HepG2 (cell line): ENCODE results near the gene HEXIM1. TPM values are rescaled to one million over a fixed set of nuclear protein-coding genes. Genes with fewer than 3 reads are reported as not detected.
A peak's percentile ranks its signal among the peaks of the same experiment; 100 is the strongest.

Source experiments
- CCAR2 ChIP-seq: fragments of 200-400 bp; formaldehyde crosslinking; optimal IDR thresholded peaks from 2 replicates; pipeline ENCODE3; 2018; ENCODE audit warnings: low read depth, mild to moderate bottlenecking, low read length, moderate library complexity
- CCDC6 ChIP-seq: sonication (generic); formaldehyde crosslinking; IDR thresholded peaks from 2 replicates; pipeline ENCODE4 v1.8.1; 2022; ENCODE audit warnings: mild to moderate bottlenecking, missing genetic modification reagents, moderate library complexity
- HNRNPUL1 ChIP-seq: fragments of 200-400 bp; formaldehyde crosslinking; IDR thresholded peaks from 2 replicates; pipeline ENCODE4 v1.6.1; 2017; ENCODE audit warnings: low read depth, mild to moderate bottlenecking, low read length, moderate library complexity
- HOXA3 ChIP-seq: sonication (generic); formaldehyde crosslinking; IDR thresholded peaks from 2 replicates; pipeline ENCODE4 v1.5.0; 2020; ENCODE audit warnings: missing genetic modification reagents
- KDM3A ChIP-seq: IDR thresholded peaks from 2 replicates; pipeline ENCODE4 v1.6.1; 2018; ENCODE audit warnings: low read depth, missing compliant biosample characterization
- MAFK ChIP-seq, 2 experiments: IDR thresholded peaks in 1 of 2; conservative IDR thresholded peaks in 1 of 2; 2 replicates each; pipeline ENCODE4 v1.6.1; 2011; ENCODE audit warnings: improper control_type of control experiment in 2 of 2, low read length in 2 of 2
- MAZ ChIP-seq, 2 experiments: sonication (generic) in 1 of 2; formaldehyde crosslinking in 1 of 2; IDR thresholded peaks; 2 replicates each; pipeline versions ENCODE4 v1.5.0 to v1.6.1; 2012 to 2020; ENCODE audit warnings: low read depth in 2 of 2, mild to moderate bottlenecking in 2 of 2, borderline replicate concordance in 1 of 2, improper control_type of control experiment in 1 of 2, low read length in 1 of 2, missing genetic modification reagents in 1 of 2, moderate library complexity in 1 of 2
- MED13 ChIP-seq: sonication (generic); formaldehyde crosslinking; IDR thresholded peaks from 2 replicates; pipeline ENCODE4 v1.5.0; 2020; ENCODE audit warnings: missing genetic modification reagents
- MED8 ChIP-seq: sonication (generic); formaldehyde crosslinking; IDR thresholded peaks from 2 replicates; pipeline ENCODE4 v1.8.1; 2023; ENCODE audit warnings: mild to moderate bottlenecking, missing genetic modification reagents; ENCODE audit not compliant: insufficient replicate concordance
- PHF8 ChIP-seq: sonication (generic); formaldehyde crosslinking; IDR thresholded peaks from 2 replicates; pipeline ENCODE4 v1.5.0; 2020; ENCODE audit warnings: missing genetic modification reagents
- RBFOX2 ChIP-seq: fragments of 200-400 bp; formaldehyde crosslinking; IDR thresholded peaks from 2 replicates; pipeline ENCODE4 v1.6.1; 2017; ENCODE audit warnings: low read depth, mild to moderate bottlenecking, low read length
- RBM39 ChIP-seq: fragments of 200-400 bp; formaldehyde crosslinking; IDR thresholded peaks from one replicate; pipeline ENCODE4 v1.6.1; 2018; ENCODE audit warnings: antibody characterized with exemption, mild to moderate bottlenecking, low read depth, low read length; ENCODE audit not compliant: poor library complexity, severe bottlenecking
- ZBTB42 ChIP-seq: sonication (generic); formaldehyde crosslinking; IDR thresholded peaks from 2 replicates; pipeline ENCODE4 v1.5.0; 2020; ENCODE audit warnings: mild to moderate bottlenecking, missing genetic modification reagents
- ZC3H4 ChIP-seq: sonication (generic); formaldehyde crosslinking; IDR thresholded peaks from 2 replicates; pipeline ENCODE4 v1.4.0; 2020; ENCODE audit warnings: missing genetic modification reagents, borderline replicate concordance
- ZFP36 ChIP-seq: fragments of 150-350 bp; IDR thresholded peaks from 2 replicates; pipeline ENCODE4 v1.6.1; 2018; ENCODE audit warnings: borderline replicate concordance, low read length, low read depth; ENCODE audit not compliant: partially characterized antibody
- ZNF615 ChIP-seq: sonication (generic); formaldehyde crosslinking; IDR thresholded peaks from 2 replicates; pipeline ENCODE4 v1.5.0; 2020; ENCODE audit warnings: mild to moderate bottlenecking, missing genetic modification reagents, borderline replicate concordance
- ZNF709 ChIP-seq: sonication (generic); formaldehyde crosslinking; IDR thresholded peaks from 2 replicates; pipeline ENCODE4 v1.5.0; 2020; ENCODE audit warnings: mild to moderate bottlenecking, missing genetic modification reagents
- ZNF773 ChIP-seq: sonication (generic); formaldehyde crosslinking; IDR thresholded peaks from 2 replicates; pipeline ENCODE4 v1.4.0; 2020; ENCODE audit warnings: missing genetic modification reagents, borderline replicate concordance
- ZNF788 ChIP-seq: sonication (generic); formaldehyde crosslinking; IDR thresholded peaks from 2 replicates; pipeline ENCODE4 v1.5.0; 2020; ENCODE audit warnings: mild to moderate bottlenecking, missing genetic modification reagents, borderline replicate concordance
- ZNF790 ChIP-seq: sonication (generic); formaldehyde crosslinking; IDR thresholded peaks from 2 replicates; pipeline ENCODE4 v1.8.0; 2022; ENCODE audit warnings: missing genetic modification reagents, mild to moderate bottlenecking, borderline replicate concordance
- polyA plus RNA-seq, 8 experiments: library from polyadenylated mRNA; depleted of rRNA in 3 of 8; stranded (reverse) in 7 of 8; unstranded in 1 of 8; fragments of >200 nt; fragmentation: Illumina TruSeq in 4 of 8; extraction: Trizol in 4 of 8; gene quantifications; 2 replicates each; pipeline versions ENCODE4 v1.2.1 to v1.2.3, GENCODE V29; 2011 to 2016; ENCODE audit warnings: low read depth in 4 of 8, missing spikeins in 1 of 8, mixed read lengths in 1 of 8; ENCODE audit not compliant: insufficient read depth in 1 of 8
- total RNA-seq, 5 experiments: library from RNA; depleted of rRNA; stranded (reverse); fragments of >200 nt; fragmentation: Illumina TruSeq; extraction: Trizol; gene quantifications; 2 replicates each; pipeline ENCODE4 v1.2.3, GENCODE V29; 2016; ENCODE audit warnings: low read depth in 1 of 5
- TF ChIP-seq, protein P1 (sequence below): sonication (generic); formaldehyde crosslinking; IDR thresholded peaks from 2 replicates; pipeline ENCODE4 v1.4.0; 2020; ENCODE audit warnings: missing genetic modification reagents, borderline replicate concordance
- TF ChIP-seq, protein P2 (sequence below): IDR thresholded peaks from 2 replicates; pipeline ENCODE4 v1.6.1; 2016; ENCODE audit warnings: mild to moderate bottlenecking
- TF ChIP-seq, protein P3 (sequence below): sonication (generic); formaldehyde crosslinking; IDR thresholded peaks from 2 replicates; pipeline ENCODE4 v1.5.1; 2020; ENCODE audit warnings: missing genetic modification reagents, mild to moderate bottlenecking, borderline replicate concordance

The HEXIM1 gene
- total and polyA plus RNA-seq, 2 of the 13 experiments (the other 11 are each of a cell fraction or from before 2014, with no cell fraction given) = 10.5 to 16.6 TPM

DNA sequence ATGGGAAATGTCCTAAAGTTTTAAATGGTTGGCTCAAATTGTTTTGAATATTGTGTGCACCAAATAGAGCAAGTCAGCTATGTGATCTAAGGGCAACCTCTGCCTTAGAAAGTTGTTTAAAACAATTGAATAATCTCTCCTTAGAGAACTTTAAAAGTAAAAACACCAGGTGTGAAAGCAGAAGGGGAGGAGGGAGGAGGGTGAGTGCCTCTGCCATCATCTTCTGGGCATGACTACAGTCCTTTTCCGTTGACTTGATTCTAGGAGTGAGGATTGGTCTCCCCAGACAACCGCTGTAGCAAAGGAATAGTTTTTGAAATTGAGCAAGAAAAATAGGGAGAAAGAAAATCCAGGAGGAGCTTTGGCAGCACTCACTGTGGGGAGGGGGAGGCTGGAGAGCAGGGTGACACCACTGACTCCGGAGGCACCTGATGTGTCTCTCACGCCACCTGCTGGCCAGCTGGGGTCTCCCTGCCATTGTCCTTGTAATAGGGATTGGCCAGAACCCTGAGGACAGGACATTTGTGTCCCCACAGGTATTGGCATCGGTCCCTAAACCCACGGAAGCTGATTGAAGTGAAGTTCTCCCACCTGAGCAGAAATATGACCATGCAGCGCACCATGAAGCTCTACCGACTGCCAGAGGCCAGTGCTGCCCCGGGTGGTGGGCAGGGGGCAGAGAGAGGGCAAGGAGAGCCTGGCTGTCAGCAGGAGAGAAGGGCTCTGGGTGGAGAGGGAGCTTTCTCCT, 49.2 kb upstream of the HEXIM1 start (continued):
- TF ChIP-seq, protein P1, sequence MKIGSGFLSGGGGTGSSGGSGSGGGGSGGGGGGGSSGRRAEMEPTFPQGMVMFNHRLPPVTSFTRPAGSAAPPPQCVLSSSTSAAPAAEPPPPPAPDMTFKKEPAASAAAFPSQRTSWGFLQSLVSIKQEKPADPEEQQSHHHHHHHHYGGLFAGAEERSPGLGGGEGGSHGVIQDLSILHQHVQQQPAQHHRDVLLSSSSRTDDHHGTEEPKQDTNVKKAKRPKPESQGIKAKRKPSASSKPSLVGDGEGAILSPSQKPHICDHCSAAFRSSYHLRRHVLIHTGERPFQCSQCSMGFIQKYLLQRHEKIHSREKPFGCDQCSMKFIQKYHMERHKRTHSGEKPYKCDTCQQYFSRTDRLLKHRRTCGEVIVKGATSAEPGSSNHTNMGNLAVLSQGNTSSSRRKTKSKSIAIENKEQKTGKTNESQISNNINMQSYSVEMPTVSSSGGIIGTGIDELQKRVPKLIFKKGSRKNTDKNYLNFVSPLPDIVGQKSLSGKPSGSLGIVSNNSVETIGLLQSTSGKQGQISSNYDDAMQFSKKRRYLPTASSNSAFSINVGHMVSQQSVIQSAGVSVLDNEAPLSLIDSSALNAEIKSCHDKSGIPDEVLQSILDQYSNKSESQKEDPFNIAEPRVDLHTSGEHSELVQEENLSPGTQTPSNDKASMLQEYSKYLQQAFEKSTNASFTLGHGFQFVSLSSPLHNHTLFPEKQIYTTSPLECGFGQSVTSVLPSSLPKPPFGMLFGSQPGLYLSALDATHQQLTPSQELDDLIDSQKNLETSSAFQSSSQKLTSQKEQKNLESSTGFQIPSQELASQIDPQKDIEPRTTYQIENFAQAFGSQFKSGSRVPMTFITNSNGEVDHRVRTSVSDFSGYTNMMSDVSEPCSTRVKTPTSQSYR (CRISPR knock-in tag) = no peak
- no peak for TF ChIP-seq ZFP36
- TF ChIP-seq, protein P2, sequence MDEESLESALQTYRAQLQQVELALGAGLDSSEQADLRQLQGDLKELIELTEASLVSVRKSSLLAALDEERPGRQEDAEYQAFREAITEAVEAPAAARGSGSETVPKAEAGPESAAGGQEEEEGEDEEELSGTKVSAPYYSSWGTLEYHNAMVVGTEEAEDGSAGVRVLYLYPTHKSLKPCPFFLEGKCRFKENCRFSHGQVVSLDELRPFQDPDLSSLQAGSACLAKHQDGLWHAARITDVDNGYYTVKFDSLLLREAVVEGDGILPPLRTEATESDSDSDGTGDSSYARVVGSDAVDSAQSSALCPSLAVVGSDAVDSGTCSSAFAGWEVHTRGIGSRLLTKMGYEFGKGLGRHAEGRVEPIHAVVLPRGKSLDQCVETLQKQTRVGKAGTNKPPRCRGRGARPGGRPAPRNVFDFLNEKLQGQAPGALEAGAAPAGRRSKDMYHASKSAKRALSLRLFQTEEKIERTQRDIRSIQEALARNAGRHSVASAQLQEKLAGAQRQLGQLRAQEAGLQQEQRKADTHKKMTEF (CRISPR knock-in tag) = peak; percentile 56
- no peak for TF ChIP-seq ZNF615 (CRISPR knock-in tag)
- no peak for TF ChIP-seq ZNF790
- no peak for TF ChIP-seq ZBTB42 (CRISPR knock-in tag)
- no peak for TF ChIP-seq ZNF788
- TF ChIP-seq ZNF773 = no peak
- peak; percentile 19; the same call in 1 of the 2 replicates for TF ChIP-seq PHF8
- no peak for TF ChIP-seq MED8 (CRISPR knock-in tag)
- TF ChIP-seq RBFOX2 = no peak
- peak; percentile 34 for TF ChIP-seq RBM39
- 0 out of 2 replicates have a peak, but pooled peaks have one; percentile 5 for TF ChIP-seq KDM3A (CRISPR knock-in tag)
- TF ChIP-seq MED13 (CRISPR knock-in tag) = no peak
- TF ChIP-seq ZC3H4 (CRISPR knock-in tag) = no peak
- TF ChIP-seq ZNF709 (CRISPR knock-in tag) = no peak
- 0 out of 2 replicates have a peak, but pooled peaks have one; percentile 37 for TF ChIP-seq CCDC6 (CRISPR knock-in tag)
- TF ChIP-seq, protein P3, sequence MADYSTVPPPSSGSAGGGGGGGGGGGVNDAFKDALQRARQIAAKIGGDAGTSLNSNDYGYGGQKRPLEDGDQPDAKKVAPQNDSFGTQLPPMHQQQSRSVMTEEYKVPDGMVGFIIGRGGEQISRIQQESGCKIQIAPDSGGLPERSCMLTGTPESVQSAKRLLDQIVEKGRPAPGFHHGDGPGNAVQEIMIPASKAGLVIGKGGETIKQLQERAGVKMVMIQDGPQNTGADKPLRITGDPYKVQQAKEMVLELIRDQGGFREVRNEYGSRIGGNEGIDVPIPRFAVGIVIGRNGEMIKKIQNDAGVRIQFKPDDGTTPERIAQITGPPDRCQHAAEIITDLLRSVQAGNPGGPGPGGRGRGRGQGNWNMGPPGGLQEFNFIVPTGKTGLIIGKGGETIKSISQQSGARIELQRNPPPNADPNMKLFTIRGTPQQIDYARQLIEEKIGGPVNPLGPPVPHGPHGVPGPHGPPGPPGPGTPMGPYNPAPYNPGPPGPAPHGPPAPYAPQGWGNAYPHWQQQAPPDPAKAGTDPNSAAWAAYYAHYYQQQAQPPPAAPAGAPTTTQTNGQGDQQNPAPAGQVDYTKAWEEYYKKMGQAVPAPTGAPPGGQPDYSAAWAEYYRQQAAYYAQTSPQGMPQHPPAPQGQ (CRISPR knock-in tag) = no peak
- 0 out of 4 replicates have a peak, but pooled peaks of 1 of the 2 experiments have one; percentile 6 for TF ChIP-seq MAFK (conservative IDR thresholded peaks at IDR 0.05 in 1 of 2, IDR thresholded peaks at IDR 0.05 in 1 of 2; ENCODE audit: low read length in 2 of 2)
- TF ChIP-seq HNRNPUL1 = no peak
- no peak for TF ChIP-seq CCAR2
- TF ChIP-seq HOXA3 = no peak; the same call in 1 of the 2 replicates
- TF ChIP-seq MAZ (IDR thresholded peaks at IDR 0.05; ENCODE audit: borderline replicate concordance, low read depth, low read length) = peak; percentile 87
- no peak for TF ChIP-seq MAZ (CRISPR knock-in tag; IDR thresholded peaks at IDR 0.05; ENCODE audit: low read depth)
